Gastrocnemius medialis (tissue), 4 donors: Measurements from ENCODE around the gene DBX1.

Experiments
- CTCF ChIP-seq, 5 experiments: fragments of 450-650 bp in 3 of 5; fragments of 200-600 bp in 2 of 5; sonication (generic) in 2 of 5; IDR thresholded peaks in 4 of 5; conservative IDR thresholded peaks in 1 of 5; 1 replicate in 4 of 5; 2 replicates in 1 of 5; pipeline ENCODE4 v1.5.1; 2016 to 2019; ENCODE audit warnings: antibody characterized with exemption in 5 of 5, mild to moderate bottlenecking in 3 of 5, moderate library complexity in 3 of 5
- POLR2A ChIP-seq, 2 donors: fragments of 450-650 bp; IDR thresholded peaks; one replicate each; pipeline ENCODE4 v1.6.1; 2017; ENCODE audit warnings: antibody characterized with exemption in 2 of 2, mild to moderate bottlenecking in 2 of 2, moderate library complexity in 2 of 2

DNA sequence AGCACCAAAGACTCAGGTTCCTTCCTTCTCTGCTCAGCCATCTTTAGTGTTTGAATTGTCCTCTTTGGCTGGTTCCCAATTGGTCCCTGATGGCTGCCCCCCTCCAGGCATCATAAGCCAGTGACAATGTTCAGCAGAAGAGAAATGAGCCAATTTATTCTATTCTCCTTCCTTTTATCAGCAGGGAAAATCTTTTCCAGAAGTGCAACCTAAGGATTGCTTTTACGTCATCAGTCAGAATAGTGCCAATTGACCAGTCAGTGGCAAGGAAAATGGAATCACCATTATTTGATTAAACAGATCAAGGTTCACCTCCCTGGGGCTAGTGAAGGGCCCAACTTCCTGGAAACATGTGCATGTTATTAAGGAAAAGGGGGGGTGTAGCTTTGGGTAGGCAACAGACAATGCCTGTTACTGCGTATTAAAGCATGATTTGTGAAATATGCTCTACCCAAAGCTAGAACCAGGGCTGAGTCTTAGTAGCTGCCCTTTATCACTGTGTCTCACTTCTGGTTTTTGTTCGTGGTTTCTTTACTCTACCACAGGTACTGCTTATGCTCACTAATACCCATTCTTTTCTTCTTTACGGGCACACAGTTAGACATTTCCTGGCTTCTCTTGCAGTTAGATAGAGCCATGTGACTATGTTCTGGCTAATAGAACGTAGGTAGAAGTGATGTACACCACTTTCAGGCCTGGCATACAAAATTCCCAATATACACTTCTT is 12.6 kb upstream of the DBX1 start:
- TF ChIP-seq CTCF (IDR thresholded peaks at IDR 0.05 in 4 of 5, conservative IDR thresholded peaks at IDR 0.05 in 1 of 5) = no peak
- TF ChIP-seq POLR2A (IDR thresholded peaks at IDR 0.05) = no peak
